Chondrocyte (in vitro differentiated cells): ENCODE data around the gene QRFP. TPM values are rescaled to one million over a fixed set of nuclear protein-coding genes. Genes with fewer than 3 reads are reported as not detected.

Experiments used
- DNase-seq: peaks from one replicate; pipeline ENCODE4 v3.0.0; 2021; ENCODE audit warnings: mixed read lengths, low spot score
- H3K27ac Mint-ChIP-seq: one replicate; pipeline ENCODE4 v1.8.0; 2021; ENCODE audit warnings: mild to moderate bottlenecking, moderate library complexity, mixed read lengths; ENCODE audit not compliant: unreplicated experiment
- H3K27me3 Mint-ChIP-seq: 2 replicates; pipeline ENCODE4 v1.8.0; 2021; ENCODE audit warnings: low read depth, mixed read lengths
- H3K36me3 Mint-ChIP-seq: 2 replicates; pipeline ENCODE4 v1.8.0; 2021; ENCODE audit warnings: low read depth, mixed read lengths
- H3K4me1 Mint-ChIP-seq: 2 replicates; pipeline ENCODE4 v1.8.0; 2021; ENCODE audit warnings: low read depth, mild to moderate bottlenecking, mixed read lengths
- H3K4me3 Mint-ChIP-seq: one replicate; pipeline ENCODE4 v1.8.0; 2021; ENCODE audit warnings: mild to moderate bottlenecking, moderate library complexity, mixed read lengths; ENCODE audit not compliant: unreplicated experiment
- H3K9me3 Mint-ChIP-seq: 2 replicates; pipeline ENCODE4 v1.8.0; 2021; ENCODE audit warnings: low read depth, mixed read lengths
- total RNA-seq: library from RNA; stranded (reverse); gene quantifications from 3 replicates; pipeline ENCODE4 v1.2.1, GENCODE V29; 2021
- TF ChIP-seq, protein P1 (sequence below): fragments of 200-600 bp; sonication (generic); IDR thresholded peaks from 2 replicates; pipeline ENCODE4 v1.5.0; 2021; ENCODE audit warnings: antibody characterized with exemption, mild to moderate bottlenecking, moderate library complexity

QRFP gene
- total RNA-seq, 1 donor from 2014 or later, result not detected

DNA sequence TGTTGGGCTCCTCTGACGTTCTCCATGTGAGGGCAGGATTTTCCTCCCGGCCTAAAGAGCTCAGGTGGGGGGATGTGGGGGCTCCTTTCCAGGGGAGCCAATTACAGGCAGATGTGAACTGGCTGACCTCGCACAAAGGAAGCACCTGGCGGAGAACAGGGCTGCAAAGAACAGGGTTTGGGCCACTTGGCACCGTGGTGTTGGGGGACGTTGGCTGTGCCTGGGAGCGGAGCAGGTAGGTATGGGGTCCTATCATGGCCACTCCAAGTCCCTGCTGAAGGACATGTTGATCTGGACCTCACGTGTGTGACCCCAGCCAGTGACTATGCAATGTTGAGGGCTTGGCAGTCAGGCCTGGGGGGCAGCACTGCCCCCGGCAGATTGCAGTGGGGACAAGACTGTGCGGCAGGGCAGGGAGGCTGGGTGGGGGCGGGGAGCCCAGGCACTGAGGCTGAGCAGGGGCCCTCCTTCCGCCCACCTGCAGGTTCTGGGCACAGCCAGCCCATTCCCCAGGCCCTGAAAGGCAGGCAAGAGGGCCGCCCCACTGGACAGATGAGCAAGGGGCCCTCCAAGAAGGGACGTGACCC, 23.0 kb upstream of the QRFP start:
- Mint-ChIP-seq H3K4me3 (no peak overlapping the region), H3K36me3 (peaks cover 4% of the 10 kb centered on the region), H3K9me3 (no peaks in the 10 kb centered on the region), H3K4me1 (no peaks in the 10 kb centered on the region), H3K27me3 (peaks cover 5% of the 10 kb centered on the region), H3K27ac (no peak overlapping the region)
- TF ChIP-seq, protein P1, sequence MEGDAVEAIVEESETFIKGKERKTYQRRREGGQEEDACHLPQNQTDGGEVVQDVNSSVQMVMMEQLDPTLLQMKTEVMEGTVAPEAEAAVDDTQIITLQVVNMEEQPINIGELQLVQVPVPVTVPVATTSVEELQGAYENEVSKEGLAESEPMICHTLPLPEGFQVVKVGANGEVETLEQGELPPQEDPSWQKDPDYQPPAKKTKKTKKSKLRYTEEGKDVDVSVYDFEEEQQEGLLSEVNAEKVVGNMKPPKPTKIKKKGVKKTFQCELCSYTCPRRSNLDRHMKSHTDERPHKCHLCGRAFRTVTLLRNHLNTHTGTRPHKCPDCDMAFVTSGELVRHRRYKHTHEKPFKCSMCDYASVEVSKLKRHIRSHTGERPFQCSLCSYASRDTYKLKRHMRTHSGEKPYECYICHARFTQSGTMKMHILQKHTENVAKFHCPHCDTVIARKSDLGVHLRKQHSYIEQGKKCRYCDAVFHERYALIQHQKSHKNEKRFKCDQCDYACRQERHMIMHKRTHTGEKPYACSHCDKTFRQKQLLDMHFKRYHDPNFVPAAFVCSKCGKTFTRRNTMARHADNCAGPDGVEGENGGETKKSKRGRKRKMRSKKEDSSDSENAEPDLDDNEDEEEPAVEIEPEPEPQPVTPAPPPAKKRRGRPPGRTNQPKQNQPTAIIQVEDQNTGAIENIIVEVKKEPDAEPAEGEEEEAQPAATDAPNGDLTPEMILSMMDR, result no peak
- no peak for DNase-seq

DNA sequence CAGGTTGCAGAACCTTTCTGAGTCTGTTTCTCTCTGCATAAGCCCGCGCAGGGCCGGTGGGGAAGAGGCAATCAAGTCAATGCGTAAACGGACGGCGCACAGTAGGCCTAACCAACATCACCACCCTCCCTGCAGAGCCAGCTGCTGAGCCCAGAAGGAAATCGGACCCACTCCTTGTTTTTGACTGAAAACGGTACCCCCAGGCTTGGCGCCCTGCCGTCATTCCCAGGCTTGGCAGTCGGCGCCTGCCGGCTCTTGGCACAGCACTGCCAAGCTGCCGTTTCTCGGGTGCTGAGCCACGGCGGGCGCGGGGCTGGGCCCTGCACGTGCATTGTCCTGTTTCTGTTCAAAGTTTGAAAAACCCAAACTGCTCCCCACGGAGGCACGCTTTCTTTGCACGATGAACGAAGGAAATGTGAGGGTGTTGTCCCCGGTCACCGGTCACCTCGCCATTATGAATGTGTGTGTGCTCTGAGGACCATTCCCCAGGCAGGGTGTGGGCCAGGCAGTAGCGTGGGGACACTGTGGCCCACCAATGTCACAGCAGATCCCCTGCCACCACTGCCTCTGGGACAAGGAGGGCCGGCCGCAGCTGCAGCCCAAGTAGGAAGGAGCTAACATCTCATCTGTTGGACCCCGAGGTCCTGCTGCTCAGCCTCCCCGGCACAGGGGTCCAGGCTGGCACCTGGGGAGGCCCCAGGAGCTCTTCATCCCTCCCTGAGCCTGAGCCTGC, 22.4 kb upstream of the QRFP start:
- TF ChIP-seq, protein P1, result no peak
- no peak for DNase-seq
- Mint-ChIP-seq H3K4me3 (no peak overlapping the region), H3K27ac (no peak overlapping the region), H3K4me1 (no peaks in the 10 kb centered on the region), H3K36me3 (peaks cover 4% of the 10 kb centered on the region), H3K9me3 (no peaks in the 10 kb centered on the region), H3K27me3 (peaks cover 5% of the 10 kb centered on the region)

DNA sequence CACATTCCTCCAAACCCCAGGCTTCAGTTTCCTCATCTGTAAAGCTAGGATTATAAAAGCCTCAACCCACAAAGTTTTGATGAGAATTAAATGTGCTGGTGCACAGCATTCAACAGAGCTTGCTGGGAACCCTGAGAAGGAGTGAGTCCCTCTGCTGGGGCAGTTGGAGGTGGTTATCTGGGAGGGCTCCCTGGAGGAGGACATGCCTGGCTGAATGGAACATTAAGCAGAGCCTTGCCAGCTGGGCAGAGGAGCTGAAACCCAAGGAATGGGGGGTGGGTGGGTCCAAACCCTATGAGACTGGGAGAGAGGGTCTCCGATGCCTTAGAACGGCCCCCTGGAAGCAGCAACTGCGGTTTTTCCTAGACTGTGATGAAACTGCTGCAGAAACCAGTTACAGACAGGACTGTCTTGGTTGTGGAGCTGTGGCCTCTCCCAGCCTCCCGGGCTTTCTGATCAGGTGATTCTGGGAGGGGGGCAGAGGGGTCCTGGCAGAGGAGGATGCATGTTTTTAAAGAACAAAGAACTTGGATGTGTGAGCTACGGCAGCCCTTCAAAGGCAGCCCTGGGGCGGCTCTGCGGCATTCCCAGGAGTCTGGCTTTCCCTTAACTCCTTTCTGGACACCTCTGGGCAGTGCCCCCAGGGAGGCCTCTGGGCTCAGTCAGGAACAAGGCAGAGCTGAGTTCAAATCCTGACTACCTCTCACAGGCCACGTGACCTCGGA, 21.7 kb upstream of the QRFP start:
- Mint-ChIP-seq H3K4me1 (peaks cover 1% of the 10 kb centered on the region), H3K27ac (no peak overlapping the region), H3K36me3 (peaks cover 4% of the 10 kb centered on the region), H3K9me3 (no peaks in the 10 kb centered on the region), H3K27me3 (peaks cover 5% of the 10 kb centered on the region), H3K4me3 (no peak overlapping the region)
- TF ChIP-seq, protein P1, result no peak
- no peak for DNase-seq

DNA sequence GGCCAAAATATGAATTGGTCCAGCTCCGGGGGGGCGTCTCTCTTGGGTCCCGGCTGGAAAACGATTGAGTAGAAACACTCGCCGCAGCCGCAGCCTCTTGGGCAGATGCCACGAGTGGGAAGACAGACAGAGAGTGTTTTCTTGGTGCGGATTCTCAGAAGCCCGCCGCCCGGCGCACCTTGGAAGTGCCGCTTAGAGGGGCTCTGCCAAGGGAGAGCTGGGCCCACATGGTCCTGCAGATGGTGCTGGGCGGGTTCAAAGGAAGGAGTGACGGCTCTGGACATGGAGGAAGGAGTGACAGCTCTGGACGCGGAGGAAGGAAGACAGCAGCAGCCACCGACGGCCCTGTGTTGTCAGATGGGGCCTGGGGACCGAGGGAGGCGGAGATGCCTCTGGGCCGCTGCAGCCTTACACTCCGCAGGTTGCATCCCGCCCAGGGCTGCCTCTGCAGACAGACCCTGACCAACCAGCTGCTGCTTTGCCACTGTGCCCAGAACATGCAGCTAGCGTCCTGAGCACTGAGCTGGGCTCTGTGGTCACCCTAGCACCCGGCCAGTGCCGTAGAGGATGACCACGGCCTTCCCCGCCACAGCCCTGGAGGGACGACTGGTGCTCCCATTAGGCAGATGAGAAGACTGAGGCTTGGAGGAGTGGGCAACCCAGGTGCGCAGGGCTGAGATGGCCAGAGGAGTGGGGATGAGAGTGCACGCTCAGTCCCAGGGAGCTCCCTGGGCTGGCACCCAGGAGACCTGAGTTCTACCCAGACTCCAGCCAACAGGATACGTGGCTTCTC, 20.8 kb upstream of the QRFP start:
- TF ChIP-seq, protein P1, result no peak

DNA sequence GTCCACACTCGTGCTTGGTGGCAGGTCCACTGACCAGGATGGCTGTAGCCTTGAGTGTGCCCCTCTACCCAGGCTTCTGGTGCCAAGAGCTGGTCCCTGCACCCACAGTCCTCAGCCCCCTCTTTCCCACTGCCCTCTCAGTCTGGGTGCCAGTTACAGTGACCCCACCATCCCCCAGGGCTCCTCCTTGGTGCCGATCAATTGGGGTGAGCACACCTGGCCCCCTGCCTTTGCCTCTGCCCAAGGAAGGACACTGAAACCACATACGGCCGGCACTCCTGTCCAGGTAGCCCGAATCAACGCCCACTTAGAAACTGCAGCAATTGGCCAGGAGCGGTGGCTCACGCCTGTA, 18.5 kb upstream of the QRFP start:
- H3K9me3 Mint-ChIP-seq, result no peaks in the 10 kb centered on the region
- peaks cover 2% of the 10 kb centered on the region for H3K27me3 Mint-ChIP-seq
- TF ChIP-seq, protein P1, result no peak
- no peak overlapping the region for H3K27ac Mint-ChIP-seq
- H3K4me3 Mint-ChIP-seq, result no peak overlapping the region
- peaks cover 4% of the 10 kb centered on the region for H3K4me1 Mint-ChIP-seq
- no peak for DNase-seq
- H3K36me3 Mint-ChIP-seq, result no peaks in the 10 kb centered on the region

More for the DNA sequence above, 20.8 kb upstream of the QRFP start:
- H3K36me3 Mint-ChIP-seq, result no peaks in the 10 kb centered on the region
- no peak overlapping the region for H3K4me3 Mint-ChIP-seq
- no peak for DNase-seq
- H3K27ac Mint-ChIP-seq, result no peak overlapping the region
- H3K27me3 Mint-ChIP-seq, result peaks cover 2% of the 10 kb centered on the region
- H3K4me1 Mint-ChIP-seq, result peaks cover 4% of the 10 kb centered on the region
- no peaks in the 10 kb centered on the region for H3K9me3 Mint-ChIP-seq
